IPS-18a (cell line): Measurements from ENCODE around the gene SPDYE18.
"Not testable (repeated sequence)": the region's sequence is repeated elsewhere in the genome, so short reads cannot be mapped to it uniquely, and the experiment has no call there.

Experiments used
- H3K27ac ChIP-seq: one replicate; pipeline ENCODE4 v1.5.1; 2013; ENCODE audit warnings: low read length
- H3K27me3 ChIP-seq: one replicate; pipeline ENCODE4 v1.6.1; 2013; ENCODE audit warnings: mild to moderate bottlenecking, low read length; ENCODE audit not compliant: control insufficient read depth, insufficient read depth
- H3K36me3 ChIP-seq: one replicate; pipeline ENCODE4 v1.6.1; 2013; ENCODE audit warnings: low read depth, low read length; ENCODE audit not compliant: control insufficient read depth
- H3K4me1 ChIP-seq: one replicate; pipeline ENCODE4 v1.6.1; 2013; ENCODE audit warnings: low read depth, low read length; ENCODE audit not compliant: control insufficient read depth
- H3K4me3 ChIP-seq: one replicate; pipeline ENCODE4 v1.5.1; 2013; ENCODE audit warnings: low read length
- H3K9ac ChIP-seq: one replicate; pipeline ENCODE4 v1.6.1; 2013; ENCODE audit warnings: mild to moderate bottlenecking, low read length, moderate library complexity
- H3K9me3 ChIP-seq: one replicate; pipeline ENCODE4 v1.6.1; 2013; ENCODE audit warnings: low read depth, low read length; ENCODE audit not compliant: control insufficient read depth

The SPDYE18 gene, protein sequence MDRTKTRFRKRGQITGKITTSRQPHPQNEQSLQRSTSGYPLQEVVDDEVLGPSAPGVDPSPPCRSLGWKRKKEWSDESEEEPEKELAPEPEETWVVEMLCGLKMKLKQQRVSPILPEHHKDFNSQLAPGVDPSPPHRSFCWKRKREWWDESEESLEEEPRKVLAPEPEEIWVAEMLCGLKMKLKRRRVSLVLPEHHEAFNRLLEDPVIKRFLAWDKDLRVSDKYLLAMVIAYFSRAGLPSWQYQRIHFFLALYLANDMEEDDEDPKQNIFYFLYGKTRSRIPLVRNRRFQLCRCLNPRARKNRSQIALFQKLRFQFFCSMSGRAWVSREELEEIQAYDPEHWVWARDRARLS

DNA sequence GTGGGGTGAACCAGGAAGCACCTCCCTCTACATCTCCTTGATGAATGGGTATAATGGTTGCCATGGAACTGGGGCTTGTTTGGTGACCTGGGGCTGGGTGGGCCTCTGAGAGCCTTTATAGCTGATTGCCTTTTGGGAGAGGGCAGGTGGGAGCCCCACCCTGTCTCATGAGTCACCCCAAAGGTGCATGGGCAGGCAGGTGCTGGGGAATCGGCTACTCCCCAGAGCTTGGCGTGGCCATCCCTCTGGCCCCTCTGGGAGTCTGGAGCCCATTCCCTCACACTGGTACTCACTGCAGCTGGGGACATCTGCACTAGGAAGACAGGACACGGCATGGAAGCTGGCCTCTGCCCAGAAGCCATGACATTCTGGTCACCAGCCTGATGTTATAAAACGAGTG lies at the start of gene SPDYE18:
Gene SPDYE18 (minus strand): TSS at position 2 of the 400 bp plus-strand sequence. CDS start 2,046 bp downstream, outside the sequence.
- H3K9me3 ChIP-seq, H3K4me1 ChIP-seq, H3K27ac ChIP-seq, H3K9ac ChIP-seq, H3K4me3 ChIP-seq, H3K27me3 ChIP-seq, H3K36me3 ChIP-seq: not testable (repeated sequence)

DNA sequence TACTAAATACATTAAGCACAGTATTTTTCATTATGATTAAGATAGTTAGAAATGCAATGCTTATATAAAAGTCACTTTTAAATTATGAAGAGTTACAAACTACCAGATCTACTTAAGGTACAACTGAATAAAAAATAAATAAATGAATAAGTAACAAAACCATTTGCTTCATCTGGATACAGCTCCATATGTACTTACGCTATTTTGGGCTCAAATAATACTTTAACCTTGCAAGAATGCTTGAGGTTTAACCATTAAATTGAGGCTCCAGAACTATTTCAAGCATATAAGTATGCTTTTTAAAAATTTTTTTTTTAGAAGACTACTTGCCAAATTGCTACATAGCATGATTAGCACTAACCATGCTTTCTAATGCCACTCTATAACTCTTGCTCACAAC lies 46.0 kb upstream of the SPDYE18 start:
- not testable (repeated sequence) for H3K4me3 ChIP-seq, H3K27ac ChIP-seq, H3K27me3 ChIP-seq, H3K4me1 ChIP-seq, H3K9ac ChIP-seq, H3K9me3 ChIP-seq, H3K36me3 ChIP-seq

DNA sequence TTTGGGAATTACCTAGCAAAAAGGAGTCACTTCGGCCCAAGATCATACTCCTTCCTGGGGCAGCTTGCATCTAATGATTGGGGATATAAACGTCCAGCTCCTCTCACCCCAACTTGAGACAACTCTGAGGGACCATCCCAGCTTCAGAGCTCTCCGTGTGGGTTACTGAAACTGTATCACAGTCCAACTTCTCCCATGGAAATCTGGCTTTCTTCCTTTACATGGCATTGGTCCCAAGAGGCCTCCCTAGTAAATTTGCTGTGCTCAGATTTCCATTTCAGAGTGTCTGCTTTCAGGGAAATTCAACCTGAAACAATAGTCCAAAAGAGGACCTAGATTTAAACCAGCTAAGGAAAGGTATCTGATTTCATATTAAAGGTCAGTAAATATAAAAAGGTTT lies 45.3 kb upstream of the SPDYE18 start:
- not testable (repeated sequence) for H3K9me3 ChIP-seq, H3K36me3 ChIP-seq, H3K9ac ChIP-seq, H3K4me1 ChIP-seq, H3K27ac ChIP-seq, H3K4me3 ChIP-seq, H3K27me3 ChIP-seq

DNA sequence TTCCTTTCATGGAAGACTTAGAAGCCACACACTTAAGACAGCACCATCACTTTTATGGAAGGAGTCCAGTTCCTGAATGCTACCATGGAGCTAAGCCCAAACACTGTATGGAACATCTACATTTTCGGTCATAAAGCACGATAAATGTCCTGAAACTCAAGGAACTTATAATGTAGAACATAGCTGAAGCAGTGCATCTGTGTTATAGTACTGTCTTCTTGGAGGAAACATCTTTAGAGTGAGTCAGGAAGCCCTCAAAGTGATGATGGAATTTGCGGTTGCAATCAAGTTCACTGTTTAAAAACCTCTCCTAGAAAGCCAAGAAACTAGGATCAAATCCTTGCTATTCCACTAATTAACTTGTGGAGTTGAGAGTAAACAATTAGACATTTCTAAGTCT lies 43.5 kb upstream of the SPDYE18 start:
- not testable (repeated sequence) for H3K27ac ChIP-seq, H3K36me3 ChIP-seq, H3K9me3 ChIP-seq, H3K4me1 ChIP-seq, H3K4me3 ChIP-seq, H3K27me3 ChIP-seq, H3K9ac ChIP-seq

DNA sequence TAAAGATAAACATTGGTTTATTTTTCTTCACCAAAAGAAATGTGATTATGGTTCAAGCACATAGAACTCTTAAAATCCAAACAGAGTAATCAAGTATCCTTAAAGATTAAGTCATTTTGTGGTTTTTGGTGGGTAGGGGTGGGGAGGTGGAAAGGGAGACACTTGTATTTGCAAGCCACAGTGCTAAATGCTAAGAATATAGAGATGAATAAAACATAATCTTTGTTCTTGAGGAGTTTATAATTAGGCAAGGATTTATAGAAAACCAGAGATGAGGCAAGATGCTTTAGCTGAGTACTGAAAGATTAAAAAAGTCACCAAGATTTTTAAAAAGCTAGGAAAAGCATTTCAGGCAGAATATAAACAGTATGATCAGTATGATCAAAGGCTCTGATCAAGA lies 40.3 kb upstream of the SPDYE18 start:
- H3K9ac ChIP-seq, H3K4me1 ChIP-seq, H3K27ac ChIP-seq, H3K27me3 ChIP-seq, H3K36me3 ChIP-seq, H3K4me3 ChIP-seq, H3K9me3 ChIP-seq: not testable (repeated sequence)

DNA sequence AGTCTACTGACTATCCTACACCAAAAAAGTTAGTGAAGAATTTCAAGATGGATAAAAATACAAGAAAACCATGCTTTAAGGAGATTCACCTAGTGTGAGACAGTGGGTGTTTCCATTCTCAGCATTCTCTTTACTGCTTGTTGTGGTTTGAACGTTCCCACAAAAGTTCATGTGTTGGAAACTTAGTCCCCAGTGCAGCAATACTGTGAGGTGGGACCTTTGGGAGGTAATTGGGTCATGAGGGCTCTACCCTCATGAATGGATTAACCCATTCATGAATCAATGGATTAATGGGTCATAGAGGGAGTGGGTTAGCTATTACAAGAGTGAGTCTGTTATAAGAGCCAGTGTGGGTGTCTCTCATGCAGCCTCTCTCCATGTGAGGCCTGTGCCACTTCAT lies 38.8 kb upstream of the SPDYE18 start:
- H3K4me1 ChIP-seq, H3K9ac ChIP-seq, H3K27ac ChIP-seq: not testable (repeated sequence)

DNA sequence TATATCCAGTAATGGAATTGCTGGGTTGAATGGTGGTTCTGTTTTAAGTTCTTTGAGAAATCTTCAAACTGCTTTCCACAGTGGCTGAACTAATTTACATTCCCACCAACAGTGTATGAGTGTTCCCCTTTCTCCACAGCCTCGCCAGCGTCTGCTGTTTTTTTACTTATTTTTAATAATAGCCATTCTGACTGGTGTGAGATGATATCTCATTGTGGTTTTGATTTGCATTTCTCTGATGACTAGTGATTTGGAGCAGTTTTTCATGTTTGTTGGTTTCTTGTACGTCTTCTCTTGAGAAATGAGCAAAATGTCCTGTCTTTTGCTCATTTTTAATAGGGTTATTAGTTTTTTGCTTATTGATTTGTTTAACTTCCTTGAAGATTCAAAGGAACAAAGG lies 38.1 kb upstream of the SPDYE18 start:
- H3K9ac ChIP-seq, H3K27ac ChIP-seq, H3K36me3 ChIP-seq, H3K4me1 ChIP-seq, H3K27me3 ChIP-seq, H3K9me3 ChIP-seq, H3K4me3 ChIP-seq: not testable (repeated sequence)

More for the DNA sequence above, 38.8 kb upstream of the SPDYE18 start:
- not testable (repeated sequence) for H3K9me3 ChIP-seq, H3K36me3 ChIP-seq, H3K4me3 ChIP-seq, H3K27me3 ChIP-seq

DNA sequence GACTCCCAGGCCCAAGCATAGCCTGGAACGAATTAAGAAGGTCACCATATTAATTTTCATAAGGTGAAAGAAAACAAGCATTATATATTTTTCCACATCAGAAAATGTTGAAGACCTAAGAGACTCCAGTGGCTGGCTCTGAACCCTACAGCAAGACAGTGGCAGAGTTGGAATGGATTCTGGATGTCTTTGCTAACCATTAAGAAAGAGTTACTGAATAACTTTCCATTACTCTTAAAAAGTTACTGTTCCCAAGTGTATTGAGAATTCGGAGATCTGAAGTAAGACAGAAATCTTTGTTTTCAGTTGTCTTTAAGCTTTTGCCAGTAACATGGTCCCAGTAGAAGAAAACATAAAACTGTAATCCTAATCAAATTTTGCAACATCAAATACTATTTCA lies 29.9 kb upstream of the SPDYE18 start:
- not testable (repeated sequence) for H3K4me3 ChIP-seq, H3K4me1 ChIP-seq, H3K27me3 ChIP-seq, H3K36me3 ChIP-seq, H3K9ac ChIP-seq, H3K27ac ChIP-seq, H3K9me3 ChIP-seq

DNA sequence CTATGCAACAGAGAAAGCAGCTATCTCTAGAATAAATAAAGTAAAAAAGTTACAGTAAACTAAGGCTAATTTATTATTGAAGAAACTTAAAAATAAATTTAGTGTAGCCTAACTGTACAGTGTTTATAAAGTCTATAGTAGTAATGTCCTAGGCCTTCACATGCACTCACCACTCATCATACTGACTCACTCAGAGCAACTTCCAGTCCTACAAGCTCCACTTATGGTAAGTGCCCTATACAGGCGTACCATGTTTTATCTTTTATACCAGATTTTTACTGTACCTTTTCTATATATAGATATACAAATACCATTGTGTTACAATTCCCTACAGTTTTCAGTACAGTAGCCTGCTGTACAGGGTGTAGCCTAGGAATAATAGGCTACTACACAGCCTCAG lies 19.8 kb upstream of the SPDYE18 start:
- not testable (repeated sequence) for H3K27ac ChIP-seq, H3K9ac ChIP-seq, H3K36me3 ChIP-seq, H3K9me3 ChIP-seq, H3K4me3 ChIP-seq, H3K27me3 ChIP-seq, H3K4me1 ChIP-seq

DNA sequence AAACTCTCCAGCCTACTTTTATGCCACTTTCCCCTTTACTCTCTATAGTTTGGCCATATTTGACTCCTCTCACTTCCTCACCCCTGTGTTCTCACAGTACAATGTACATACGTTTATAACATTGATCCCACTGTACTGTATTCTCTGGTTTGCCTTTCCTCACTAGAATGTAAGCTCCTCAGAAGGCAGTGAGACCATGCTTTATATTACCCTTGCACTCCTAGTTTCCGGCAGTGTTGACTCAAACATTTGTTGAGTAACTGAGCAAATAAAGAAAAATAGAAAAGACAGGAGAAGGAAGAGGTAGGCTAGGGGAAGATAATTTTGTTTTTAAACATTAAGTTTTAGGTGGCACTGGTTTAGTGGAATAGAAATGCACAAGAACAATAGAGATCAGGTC lies 17.9 kb upstream of the SPDYE18 start:
- not testable (repeated sequence) for H3K9ac ChIP-seq, H3K4me1 ChIP-seq, H3K9me3 ChIP-seq, H3K36me3 ChIP-seq, H3K27ac ChIP-seq, H3K27me3 ChIP-seq, H3K4me3 ChIP-seq

DNA sequence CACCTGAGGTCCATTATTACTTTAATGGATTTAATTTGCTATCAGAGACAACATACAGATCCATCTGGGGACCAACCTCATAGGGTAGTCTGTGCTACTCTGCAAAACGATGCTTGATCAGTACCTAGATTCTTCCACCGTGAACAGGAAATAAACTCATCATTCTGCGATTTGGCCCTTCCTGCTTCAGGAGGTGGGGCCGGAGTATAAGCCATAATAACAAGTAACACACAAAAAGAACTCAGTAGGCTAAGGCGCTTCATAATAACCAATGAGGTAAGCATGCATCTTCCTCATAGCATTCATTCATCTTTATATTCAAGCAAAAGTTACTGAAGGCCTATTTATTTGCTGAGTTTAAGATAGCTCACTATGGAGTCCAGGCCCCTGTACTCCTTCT lies 17.3 kb upstream of the SPDYE18 start:
- not testable (repeated sequence) for H3K27ac ChIP-seq, H3K36me3 ChIP-seq, H3K4me3 ChIP-seq, H3K4me1 ChIP-seq, H3K27me3 ChIP-seq, H3K9me3 ChIP-seq, H3K9ac ChIP-seq

DNA sequence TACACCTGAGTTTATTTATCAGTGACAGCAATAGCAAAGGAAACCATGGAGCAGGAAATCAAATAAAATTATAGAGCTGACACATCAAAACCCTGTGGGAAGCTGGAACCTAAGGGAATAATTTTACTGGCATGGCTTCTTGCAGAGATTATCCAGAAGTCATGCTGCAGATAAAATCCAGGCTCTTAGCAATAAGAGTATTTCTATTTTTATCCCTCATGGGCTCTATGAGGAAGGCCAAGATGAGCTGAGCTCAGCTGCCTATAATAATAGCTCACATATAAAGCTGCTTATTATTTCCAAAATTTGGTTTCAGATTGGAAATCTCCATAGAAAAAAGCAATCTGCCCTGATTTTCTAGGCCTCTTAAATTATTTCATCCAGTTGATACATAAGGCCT lies 16.8 kb upstream of the SPDYE18 start:
- H3K27ac ChIP-seq, H3K36me3 ChIP-seq, H3K4me3 ChIP-seq, H3K9ac ChIP-seq, H3K9me3 ChIP-seq, H3K4me1 ChIP-seq, H3K27me3 ChIP-seq: not testable (repeated sequence)
